M059J (cell line): ENCODE measurements around the gene ITGB5. TPM values are rescaled to one million over a fixed set of nuclear protein-coding genes. Genes with fewer than 3 reads are reported as not detected.
"Not testable (repeated sequence)": the region's sequence is repeated elsewhere in the genome, so short reads cannot be mapped to it uniquely, and the experiment has no call there.

Source experiments
- DNase-seq: peaks from one replicate; pipeline ENCODE4 v3.0.0-alpha.2; 2012; ENCODE audit warnings: low read depth
- total RNA-seq: library from RNA; depleted of rRNA; stranded (reverse); fragments of >200 nt; shearing (Covaris generic); gene quantifications from 2 replicates; pipeline ENCODE4 v1.2.3, GENCODE V29; 2014; rRNA removed

Gene ITGB5
- total RNA-seq, 1 experiment from 2014 or later: 224 TPM

- not testable (repeated sequence) for DNase-seq
These were observed 129.2 kb downstream of the ITGB5 start for GRCh38 chr3:124757926-124758325.

GRCh38 chr3:124752051-124752450 lies 135.1 kb downstream of the ITGB5 start:
- DNase-seq: no peak

- no peak for DNase-seq
These were observed 135.7 kb downstream of the ITGB5 start for GRCh38 chr3:124751501-124751900.

GRCh38 chr3:124749877-124750276 lies 137.3 kb downstream of the ITGB5 start:
- not testable (repeated sequence) for DNase-seq

- DNase-seq: no peak
These were observed 138.5 kb downstream of the ITGB5 start for GRCh38 chr3:124748560-124749198.

- no peak for DNase-seq
These were observed 139.8 kb downstream of the ITGB5 start for GRCh38 chr3:124747111-124747981.

DNA sequence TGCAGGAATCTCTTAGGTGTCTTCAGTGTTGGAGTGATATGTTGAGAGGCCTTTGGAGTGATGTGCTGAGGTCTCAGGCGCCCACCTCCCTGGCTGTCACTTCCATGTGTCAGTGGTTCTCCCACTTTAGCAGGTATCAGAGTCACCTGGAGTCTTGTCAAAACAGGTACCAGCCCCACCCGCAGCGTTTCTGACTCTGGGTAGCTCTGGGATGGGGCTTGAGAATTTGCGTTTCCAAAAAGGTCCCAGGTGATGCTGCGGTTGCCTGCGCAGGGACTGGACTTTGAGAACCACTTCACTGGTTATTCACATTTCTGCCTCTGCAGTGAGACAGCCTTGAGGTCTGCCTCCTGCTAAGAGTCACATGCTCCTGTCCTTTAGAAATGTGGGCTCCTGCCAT lies 141.4 kb downstream of the ITGB5 start:
- DNase-seq: no peak

- no peak for DNase-seq
These were observed 146.1 kb downstream of the ITGB5 start for GRCh38 chr3:124741027-124741426.

- no peak for DNase-seq
These were observed 155.4 kb downstream of the ITGB5 start for GRCh38 chr3:124731760-124732159.

DNA sequence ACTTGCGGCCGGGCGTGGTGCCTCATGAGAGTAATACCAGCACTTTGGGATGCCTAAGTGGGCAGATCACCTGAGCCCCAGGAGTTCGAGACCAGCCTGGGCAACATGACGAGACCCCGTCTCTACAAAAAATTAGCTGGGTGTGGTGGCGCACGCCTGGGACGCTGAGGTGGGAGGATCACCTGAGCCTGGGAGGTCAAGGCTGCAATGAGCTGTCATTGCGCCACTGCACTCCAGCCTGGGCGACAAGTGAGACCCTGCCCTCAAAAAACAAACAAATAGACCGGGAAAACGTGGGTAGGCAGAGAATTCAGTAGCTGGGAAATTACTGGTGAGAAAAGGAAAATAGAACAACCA lies 156.2 kb downstream of the ITGB5 start:
- DNase-seq: no peak

GRCh38 chr3:124730129-124730940 lies 156.8 kb downstream of the ITGB5 start, which contains the start of gene UMPS:
TSS of gene UMPS (plus strand) at chr3:124730452. CDS start at chr3:124730472, 20 bp downstream.
- peak; percentile 86 for DNase-seq

DNA sequence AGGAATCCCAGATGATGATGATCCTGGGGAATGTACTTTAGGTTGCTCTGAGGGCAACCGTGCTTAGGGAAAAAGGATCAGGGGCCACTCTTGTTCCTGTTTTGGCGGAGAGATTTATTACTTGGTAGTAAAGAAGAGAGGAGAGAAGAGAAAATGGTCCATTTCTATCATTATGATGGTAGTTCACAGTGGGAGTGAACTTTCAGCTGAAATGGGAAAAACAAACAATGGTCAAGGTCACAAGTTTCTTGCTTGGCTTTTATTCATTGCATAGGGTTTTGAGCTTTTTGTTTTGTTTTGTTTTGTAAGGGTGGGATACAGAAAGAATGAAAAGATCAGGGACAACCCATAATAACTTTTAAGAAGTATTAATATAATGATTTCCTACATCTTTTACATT lies 164.6 kb downstream of the ITGB5 start:
- no peak for DNase-seq

DNA sequence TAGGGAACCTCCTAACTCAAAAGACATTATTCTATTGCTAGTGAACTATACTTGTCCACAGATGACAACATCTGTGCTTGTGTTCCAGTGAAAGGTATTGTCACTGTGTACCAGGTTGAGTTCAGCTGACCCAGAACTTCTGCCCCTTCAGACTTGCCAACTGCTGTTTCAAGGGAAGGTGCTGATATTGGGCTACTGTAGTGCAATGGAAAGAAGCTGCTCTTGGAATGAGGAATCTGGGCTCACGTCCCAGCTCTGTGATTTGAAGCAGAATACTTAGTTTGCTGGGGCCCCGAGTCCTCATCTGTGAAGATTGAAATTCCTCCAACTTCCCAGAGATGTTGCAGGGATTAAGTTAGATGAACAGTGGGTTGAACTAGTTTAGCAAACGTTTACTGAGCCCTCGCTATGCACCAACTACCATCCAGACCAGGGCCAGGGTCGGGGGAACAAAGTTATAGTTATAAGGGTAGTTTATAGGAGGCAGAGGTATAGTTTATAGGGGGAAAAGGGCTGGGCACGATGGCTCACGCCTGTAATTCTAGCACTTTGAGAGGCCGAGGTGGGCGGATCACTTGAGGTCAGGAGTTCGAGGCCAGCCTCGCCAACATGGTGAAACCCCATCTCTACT lies 172.8 kb downstream of the ITGB5 start:
- no peak for DNase-seq

Other genes with a start within 250 kb of the ITGB5 start
- gene UMPS, start 156.9 kb downstream of the ITGB5 start, total RNA-seq: 36.9 and 43.9 TPM in 2 replicates
- gene MUC13, start 47.4 kb upstream of the ITGB5 start, total RNA-seq: 0.20 TPM in 1 of 2 replicates, not detected in the other
- gene HEG1, start 168.6 kb upstream of the ITGB5 start, total RNA-seq: 59.7 and 139 TPM in 2 replicates